H1 (cell line): ENCODE results near the gene PA2G4. TPM values are rescaled to one million over a fixed set of nuclear protein-coding genes. Genes with fewer than 3 reads are reported as not detected.

Experiments
- BCL11A ChIP-seq, 2 experiments: IDR thresholded peaks; one replicate each; pipeline ENCODE4 v1.6.1; 2011; ENCODE audit warnings: low read depth in 2 of 2, low read length in 2 of 2, mild to moderate bottlenecking in 2 of 2
- E2F6 ChIP-seq: IDR thresholded peaks from 2 replicates; pipeline ENCODE4 v1.6.1; 2012; ENCODE audit warnings: inconsistent platforms
- EGR1 ChIP-seq: IDR thresholded peaks from 2 replicates; pipeline ENCODE4 v1.6.1; 2011; ENCODE audit warnings: low read depth, low read length, borderline replicate concordance
- HDAC2 ChIP-seq, 2 experiments: fragments of 300-600 bp in 1 of 2; sonication (generic) in 1 of 2; IDR thresholded peaks; 2 replicates each; pipeline ENCODE4 v1.6.1; 2011 to 2012; ENCODE audit warnings: low read depth in 2 of 2, low read length in 2 of 2, mild to moderate bottlenecking in 2 of 2, moderate library complexity in 2 of 2, borderline replicate concordance in 1 of 2, inconsistent platforms in 1 of 2
- RXRA ChIP-seq: IDR thresholded peaks from 2 replicates; pipeline ENCODE4 v1.6.1; 2011; ENCODE audit warnings: low read depth, mild to moderate bottlenecking, low read length, moderate library complexity; ENCODE audit not compliant: insufficient read depth
- SIX5 ChIP-seq: IDR thresholded peaks from 2 replicates; pipeline ENCODE4 v1.6.1; 2011; ENCODE audit warnings: mild to moderate bottlenecking, low read depth, low read length
- TAF1 ChIP-seq: IDR thresholded peaks from 2 replicates; pipeline ENCODE4 v1.6.1; 2011; ENCODE audit warnings: mild to moderate bottlenecking, low read depth, low read length
- polyA plus RNA-seq, 7 experiments: library from polyadenylated mRNA; depleted of rRNA in 3 of 7; stranded (reverse) in 5 of 7; unstranded in 2 of 7; fragments of >200 nt in 5 of 7; fragments of 200-250 nt in 2 of 7; gene quantifications; 1 replicate in 5 of 7; 2 replicates in 1 of 7; 4 replicates in 1 of 7; pipeline versions ENCODE4 v1.2.1 to v1.2.3, GENCODE V29; 2011 to 2013; ENCODE audit warnings: missing spikeins in 2 of 7, mixed read lengths in 2 of 7
- total RNA-seq: library from RNA; stranded (reverse); fragmentation: NEBNext Ultra II Directional; extraction: Animal tissue kit (Norgen Biotek cat#: 25700); gene quantifications from 2 replicates; pipeline ENCODE4 v1.2.1, GENCODE V29; 2021
- TF ChIP-seq, protein P1 (sequence below): fragments of 300-600 bp; sonication (generic); IDR thresholded peaks from 2 replicates; pipeline ENCODE4 v1.7.1; 2012; ENCODE audit warnings: low read length, moderate library complexity, mild to moderate bottlenecking, inconsistent platforms; ENCODE audit not compliant: insufficient replicate concordance

Gene PA2G4
- total and polyA plus RNA-seq, 2 of the 8 experiments (the other 6 are each of a cell fraction or from before 2014, with no cell fraction given), result 159 to 242 TPM

- TF ChIP-seq, protein P1, sequence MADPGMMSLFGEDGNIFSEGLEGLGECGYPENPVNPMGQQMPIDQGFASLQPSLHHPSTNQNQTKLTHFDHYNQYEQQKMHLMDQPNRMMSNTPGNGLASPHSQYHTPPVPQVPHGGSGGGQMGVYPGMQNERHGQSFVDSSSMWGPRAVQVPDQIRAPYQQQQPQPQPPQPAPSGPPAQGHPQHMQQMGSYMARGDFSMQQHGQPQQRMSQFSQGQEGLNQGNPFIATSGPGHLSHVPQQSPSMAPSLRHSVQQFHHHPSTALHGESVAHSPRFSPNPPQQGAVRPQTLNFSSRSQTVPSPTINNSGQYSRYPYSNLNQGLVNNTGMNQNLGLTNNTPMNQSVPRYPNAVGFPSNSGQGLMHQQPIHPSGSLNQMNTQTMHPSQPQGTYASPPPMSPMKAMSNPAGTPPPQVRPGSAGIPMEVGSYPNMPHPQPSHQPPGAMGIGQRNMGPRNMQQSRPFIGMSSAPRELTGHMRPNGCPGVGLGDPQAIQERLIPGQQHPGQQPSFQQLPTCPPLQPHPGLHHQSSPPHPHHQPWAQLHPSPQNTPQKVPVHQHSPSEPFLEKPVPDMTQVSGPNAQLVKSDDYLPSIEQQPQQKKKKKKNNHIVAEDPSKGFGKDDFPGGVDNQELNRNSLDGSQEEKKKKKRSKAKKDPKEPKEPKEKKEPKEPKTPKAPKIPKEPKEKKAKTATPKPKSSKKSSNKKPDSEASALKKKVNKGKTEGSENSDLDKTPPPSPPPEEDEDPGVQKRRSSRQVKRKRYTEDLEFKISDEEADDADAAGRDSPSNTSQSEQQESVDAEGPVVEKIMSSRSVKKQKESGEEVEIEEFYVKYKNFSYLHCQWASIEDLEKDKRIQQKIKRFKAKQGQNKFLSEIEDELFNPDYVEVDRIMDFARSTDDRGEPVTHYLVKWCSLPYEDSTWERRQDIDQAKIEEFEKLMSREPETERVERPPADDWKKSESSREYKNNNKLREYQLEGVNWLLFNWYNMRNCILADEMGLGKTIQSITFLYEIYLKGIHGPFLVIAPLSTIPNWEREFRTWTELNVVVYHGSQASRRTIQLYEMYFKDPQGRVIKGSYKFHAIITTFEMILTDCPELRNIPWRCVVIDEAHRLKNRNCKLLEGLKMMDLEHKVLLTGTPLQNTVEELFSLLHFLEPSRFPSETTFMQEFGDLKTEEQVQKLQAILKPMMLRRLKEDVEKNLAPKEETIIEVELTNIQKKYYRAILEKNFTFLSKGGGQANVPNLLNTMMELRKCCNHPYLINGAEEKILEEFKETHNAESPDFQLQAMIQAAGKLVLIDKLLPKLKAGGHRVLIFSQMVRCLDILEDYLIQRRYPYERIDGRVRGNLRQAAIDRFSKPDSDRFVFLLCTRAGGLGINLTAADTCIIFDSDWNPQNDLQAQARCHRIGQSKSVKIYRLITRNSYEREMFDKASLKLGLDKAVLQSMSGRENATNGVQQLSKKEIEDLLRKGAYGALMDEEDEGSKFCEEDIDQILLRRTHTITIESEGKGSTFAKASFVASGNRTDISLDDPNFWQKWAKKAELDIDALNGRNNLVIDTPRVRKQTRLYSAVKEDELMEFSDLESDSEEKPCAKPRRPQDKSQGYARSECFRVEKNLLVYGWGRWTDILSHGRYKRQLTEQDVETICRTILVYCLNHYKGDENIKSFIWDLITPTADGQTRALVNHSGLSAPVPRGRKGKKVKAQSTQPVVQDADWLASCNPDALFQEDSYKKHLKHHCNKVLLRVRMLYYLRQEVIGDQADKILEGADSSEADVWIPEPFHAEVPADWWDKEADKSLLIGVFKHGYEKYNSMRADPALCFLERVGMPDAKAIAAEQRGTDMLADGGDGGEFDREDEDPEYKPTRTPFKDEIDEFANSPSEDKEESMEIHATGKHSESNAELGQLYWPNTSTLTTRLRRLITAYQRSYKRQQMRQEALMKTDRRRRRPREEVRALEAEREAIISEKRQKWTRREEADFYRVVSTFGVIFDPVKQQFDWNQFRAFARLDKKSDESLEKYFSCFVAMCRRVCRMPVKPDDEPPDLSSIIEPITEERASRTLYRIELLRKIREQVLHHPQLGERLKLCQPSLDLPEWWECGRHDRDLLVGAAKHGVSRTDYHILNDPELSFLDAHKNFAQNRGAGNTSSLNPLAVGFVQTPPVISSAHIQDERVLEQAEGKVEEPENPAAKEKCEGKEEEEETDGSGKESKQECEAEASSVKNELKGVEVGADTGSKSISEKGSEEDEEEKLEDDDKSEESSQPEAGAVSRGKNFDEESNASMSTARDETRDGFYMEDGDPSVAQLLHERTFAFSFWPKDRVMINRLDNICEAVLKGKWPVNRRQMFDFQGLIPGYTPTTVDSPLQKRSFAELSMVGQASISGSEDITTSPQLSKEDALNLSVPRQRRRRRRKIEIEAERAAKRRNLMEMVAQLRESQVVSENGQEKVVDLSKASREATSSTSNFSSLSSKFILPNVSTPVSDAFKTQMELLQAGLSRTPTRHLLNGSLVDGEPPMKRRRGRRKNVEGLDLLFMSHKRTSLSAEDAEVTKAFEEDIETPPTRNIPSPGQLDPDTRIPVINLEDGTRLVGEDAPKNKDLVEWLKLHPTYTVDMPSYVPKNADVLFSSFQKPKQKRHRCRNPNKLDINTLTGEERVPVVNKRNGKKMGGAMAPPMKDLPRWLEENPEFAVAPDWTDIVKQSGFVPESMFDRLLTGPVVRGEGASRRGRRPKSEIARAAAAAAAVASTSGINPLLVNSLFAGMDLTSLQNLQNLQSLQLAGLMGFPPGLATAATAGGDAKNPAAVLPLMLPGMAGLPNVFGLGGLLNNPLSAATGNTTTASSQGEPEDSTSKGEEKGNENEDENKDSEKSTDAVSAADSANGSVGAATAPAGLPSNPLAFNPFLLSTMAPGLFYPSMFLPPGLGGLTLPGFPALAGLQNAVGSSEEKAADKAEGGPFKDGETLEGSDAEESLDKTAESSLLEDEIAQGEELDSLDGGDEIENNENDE, result no peak
- TF ChIP-seq TAF1 (peak; percentile 90), BCL11A (IDR thresholded peaks at IDR 0.05; ENCODE audit: low read depth in 2 of 2, low read length in 2 of 2) (peak; percentile 24 to 34), E2F6 (peak; percentile 73), HDAC2 (IDR thresholded peaks at IDR 0.05; ENCODE audit: borderline replicate concordance in 1 of 2, low read depth in 2 of 2, low read length in 2 of 2) (no peak; a peak in 1 of 4 replicates), RXRA (no peak), EGR1 (peak; percentile 99), SIX5 (no peak; the same call in 1 of the 2 replicates)
These were observed 13.7 kb downstream of the PA2G4 start, which contains the start of gene ZC3H10 (continued) for GRCh38 chr12:56117778-56118687.
